Central memory CD8-positive, alpha-beta T cell (primary cell): ENCODE results near the gene PARK7.

ENCODE experiments used
- ATAC-seq: fragments of 150-1000 bp; cut with Tn5 transposase; replicated peaks from 2 replicates; pipeline ENCODE4 v1.10.0; 2022; ENCODE audit warnings: mild to moderate bottlenecking, moderate FRiP score, moderate number of reproducible peaks; ENCODE audit not compliant: poor library complexity, severe bottlenecking; ENCODE audit errors: extremely low read depth
- DNase-seq, 2 donors: peaks; one replicate each; pipeline ENCODE4 v3.0.0; 2021; ENCODE audit warnings: low spot score in 2 of 2
- H3K27ac Mint-ChIP-seq: one replicate; pipeline ENCODE4 v1.8.0; 2022; ENCODE audit warnings: low read depth, mild to moderate bottlenecking, moderate library complexity, mixed read lengths
- H3K27me3 Mint-ChIP-seq: one replicate; pipeline ENCODE4 v1.8.0; 2022; ENCODE audit warnings: mixed read lengths
- H3K36me3 Mint-ChIP-seq: one replicate; pipeline ENCODE4 v1.8.0; 2022; ENCODE audit warnings: mild to moderate bottlenecking, moderate library complexity, mixed read lengths; ENCODE audit not compliant: insufficient read depth
- H3K4me1 Mint-ChIP-seq: one replicate; pipeline ENCODE4 v1.8.0; 2022; ENCODE audit warnings: mixed read lengths
- H3K4me3 Mint-ChIP-seq: one replicate; pipeline ENCODE4 v1.8.0; 2022; ENCODE audit warnings: mild to moderate bottlenecking, moderate library complexity, mixed read lengths
- H3K9me3 Mint-ChIP-seq: one replicate; pipeline ENCODE4 v1.8.0; 2022; ENCODE audit warnings: mixed read lengths

Gene PARK7

DNA sequence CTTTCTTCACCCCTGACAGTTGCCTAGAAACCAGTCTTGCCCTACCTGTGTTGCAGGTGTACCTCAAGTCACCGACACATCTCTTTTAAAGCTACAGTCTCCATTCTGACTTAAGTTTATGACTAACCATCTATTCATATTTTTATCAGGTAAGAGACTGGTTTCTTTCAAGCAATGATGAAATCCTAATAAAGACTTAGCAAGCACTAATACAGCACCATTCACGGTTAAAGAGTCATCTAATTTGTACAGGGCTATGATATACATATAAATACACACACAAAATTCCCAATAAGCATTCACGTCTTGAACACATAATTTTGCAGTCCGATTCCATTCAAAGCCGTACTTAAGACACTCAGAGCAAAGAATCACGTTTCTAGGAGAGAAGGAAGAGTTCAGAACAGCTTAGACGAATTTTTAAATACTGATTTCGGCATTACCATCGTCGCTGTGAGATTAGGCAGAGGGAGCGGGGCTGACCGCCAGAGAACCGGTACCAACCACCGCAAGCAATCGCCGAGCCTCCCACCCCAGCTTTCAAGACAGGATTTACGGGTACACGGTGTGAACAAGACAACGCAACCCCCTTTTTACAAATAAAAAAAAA is 63.7 kb downstream of the PARK7 start:
- ATAC-seq (no peak), DNase-seq (no peak)
- peaks cover 9% of the 10 kb centered on the region for H3K27me3 Mint-ChIP-seq
- peak overlapping the region; percentile 78 for H3K27ac Mint-ChIP-seq
- no peaks in the 10 kb centered on the region for H3K9me3 Mint-ChIP-seq
- peaks cover 14% of the 10 kb centered on the region for H3K4me1 Mint-ChIP-seq
- peak overlapping the region; percentile 85 for H3K4me3 Mint-ChIP-seq
- peaks cover 10% of the 10 kb centered on the region for H3K36me3 Mint-ChIP-seq

GRCh38 chr1:8025671-8026144 is 64.2 kb downstream of the PARK7 start:
- peaks cover 10% of the 10 kb centered on the region for H3K36me3 Mint-ChIP-seq
- H3K9me3 Mint-ChIP-seq = no peaks in the 10 kb centered on the region
- ATAC-seq (no peak), DNase-seq (no peak)
- peak overlapping the region; percentile 78 for H3K27ac Mint-ChIP-seq
- H3K4me3 Mint-ChIP-seq = peak overlapping the region; percentile 85
- H3K27me3 Mint-ChIP-seq = peaks cover 9% of the 10 kb centered on the region
- peaks cover 14% of the 10 kb centered on the region for H3K4me1 Mint-ChIP-seq

DNA sequence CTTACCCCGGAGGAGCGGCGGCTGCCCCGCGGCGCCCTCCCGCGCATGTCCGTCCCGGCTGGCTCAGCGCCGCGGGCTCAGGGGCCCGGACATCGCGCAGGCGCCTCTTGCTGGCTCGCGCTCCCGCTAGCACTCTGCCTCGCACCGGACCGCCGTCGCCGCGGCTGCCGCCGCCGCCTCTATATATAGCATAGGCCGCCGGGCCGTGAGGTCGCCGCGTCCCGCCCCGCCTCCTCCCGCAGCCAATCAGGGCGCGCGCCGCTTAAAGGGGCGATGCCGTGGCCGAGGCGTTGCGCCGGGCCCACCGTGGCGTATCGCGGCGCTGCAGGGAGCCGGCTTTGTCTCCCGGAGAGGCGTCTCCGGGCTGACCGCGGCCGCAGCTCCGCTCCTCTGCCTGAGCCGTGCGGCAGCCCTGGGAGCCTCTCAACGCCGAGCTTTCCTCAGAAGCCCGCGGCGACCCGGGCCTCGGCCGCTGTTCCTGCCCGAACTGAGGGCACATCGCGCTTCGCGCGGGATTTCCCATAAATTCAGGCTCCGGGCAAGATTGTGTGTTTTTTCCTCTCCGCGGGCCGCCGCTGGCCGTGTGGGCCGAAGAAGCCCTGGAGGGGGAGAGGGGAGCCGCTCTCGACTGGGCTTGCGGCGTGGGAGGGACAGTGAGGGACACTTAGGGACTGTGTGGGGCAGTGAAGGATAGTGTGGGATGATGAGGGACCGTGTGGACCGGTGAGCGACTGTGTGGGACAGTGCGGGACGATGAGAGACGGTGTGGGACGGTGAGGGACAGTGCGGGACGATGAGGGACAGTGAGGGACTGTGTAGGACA is 64.9 kb downstream of the PARK7 start, which contains the start of gene ERRFI1:
ERRFI1 (minus strand) TSS at position 157 of the 823 bp plus-strand sequence. CDS start 10,690 bp downstream, outside the sequence.
- DNase-seq (peak; percentile 75 to 78), ATAC-seq (peak; percentile 96)
- Mint-ChIP-seq H3K9me3 (no peaks in the 10 kb centered on the region), H3K4me3 (peak within 1 kb of the TSS; percentile 85), H3K4me1 (peaks cover 14% of the 10 kb centered on the region), H3K27ac (peak within 1 kb of the TSS; percentile 78), H3K27me3 (peaks cover 9% of the 10 kb centered on the region), H3K36me3 (peaks cover 10% of the 10 kb centered on the region)

DNA sequence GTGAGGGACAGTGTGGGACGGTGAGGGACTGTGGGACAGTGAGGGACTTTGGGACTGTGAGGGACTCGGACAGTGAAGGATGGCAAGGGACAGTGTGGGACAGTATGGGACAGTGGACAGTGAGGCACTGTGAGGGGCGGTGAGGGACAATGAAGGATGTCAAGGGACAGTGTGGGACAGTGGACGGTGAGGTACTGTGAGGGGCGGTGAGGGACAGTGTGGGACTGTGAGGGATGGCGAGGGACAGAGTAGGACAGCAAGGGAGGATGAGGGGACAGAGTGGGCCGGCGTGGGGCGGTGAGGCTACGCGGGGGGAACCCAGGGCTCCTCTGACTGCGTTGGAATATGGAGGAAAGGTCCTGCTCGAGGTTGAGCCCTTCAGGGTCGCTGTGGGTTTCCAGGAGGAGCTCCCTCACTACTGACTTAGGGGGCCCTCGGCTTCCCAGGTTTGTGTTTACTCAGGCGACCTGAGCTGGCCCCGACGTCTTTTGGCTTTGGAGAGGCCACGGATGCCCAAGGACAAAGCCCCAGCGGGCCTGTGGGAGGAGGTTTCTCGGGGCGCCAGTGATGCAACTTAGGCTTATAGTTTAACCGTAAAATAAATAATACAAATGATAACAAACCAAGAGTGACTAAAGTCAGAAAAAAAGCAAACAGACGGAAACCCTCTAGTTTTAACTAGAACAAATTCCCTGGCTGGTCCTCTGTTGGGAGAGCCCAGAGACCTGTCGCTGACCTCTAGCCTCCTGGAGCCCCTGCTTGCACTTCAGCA is 65.7 kb downstream of the PARK7 start:
- Mint-ChIP-seq H3K27me3 (peaks cover 9% of the 10 kb centered on the region), H3K4me3 (peak overlapping the region; percentile 51), H3K36me3 (peaks cover 10% of the 10 kb centered on the region), H3K4me1 (peaks cover 14% of the 10 kb centered on the region), H3K27ac (peak overlapping the region; percentile 14), H3K9me3 (no peaks in the 10 kb centered on the region)
- ATAC-seq = no peak
- DNase-seq = no peak

- peaks cover 10% of the 10 kb centered on the region for H3K36me3 Mint-ChIP-seq
- peaks cover 9% of the 10 kb centered on the region for H3K27me3 Mint-ChIP-seq
- peaks cover 14% of the 10 kb centered on the region for H3K4me1 Mint-ChIP-seq
- DNase-seq (no peak), ATAC-seq (no peak)
- no peaks in the 10 kb centered on the region for H3K9me3 Mint-ChIP-seq
- no peak overlapping the region for H3K27ac Mint-ChIP-seq
- no peak overlapping the region for H3K4me3 Mint-ChIP-seq
Observed at GRCh38 chr1:8027748-8028570, 66.4 kb downstream of the PARK7 start.

DNA sequence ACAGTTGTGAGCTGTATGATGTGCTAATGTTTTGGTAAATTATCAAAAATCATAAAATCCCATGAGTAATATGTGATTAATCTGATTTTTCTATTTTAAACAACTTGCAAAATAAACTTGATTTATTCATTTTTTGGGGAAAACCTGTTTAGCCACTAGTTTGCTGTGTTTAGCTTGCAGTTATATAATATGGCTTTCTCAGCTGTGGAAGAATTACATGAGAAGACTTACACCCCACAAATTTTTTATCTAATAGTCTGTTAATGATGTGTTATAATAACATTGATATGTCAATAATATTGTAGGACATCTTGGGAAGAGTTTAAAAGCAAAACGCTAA is 67.0 kb downstream of the PARK7 start:
- H3K4me1 Mint-ChIP-seq = peaks cover 14% of the 10 kb centered on the region
- H3K36me3 Mint-ChIP-seq = peaks cover 10% of the 10 kb centered on the region
- no peaks in the 10 kb centered on the region for H3K9me3 Mint-ChIP-seq
- DNase-seq (no peak), ATAC-seq (no peak)
- no peak overlapping the region for H3K27ac Mint-ChIP-seq
- peaks cover 9% of the 10 kb centered on the region for H3K27me3 Mint-ChIP-seq
- no peak overlapping the region for H3K4me3 Mint-ChIP-seq

DNA sequence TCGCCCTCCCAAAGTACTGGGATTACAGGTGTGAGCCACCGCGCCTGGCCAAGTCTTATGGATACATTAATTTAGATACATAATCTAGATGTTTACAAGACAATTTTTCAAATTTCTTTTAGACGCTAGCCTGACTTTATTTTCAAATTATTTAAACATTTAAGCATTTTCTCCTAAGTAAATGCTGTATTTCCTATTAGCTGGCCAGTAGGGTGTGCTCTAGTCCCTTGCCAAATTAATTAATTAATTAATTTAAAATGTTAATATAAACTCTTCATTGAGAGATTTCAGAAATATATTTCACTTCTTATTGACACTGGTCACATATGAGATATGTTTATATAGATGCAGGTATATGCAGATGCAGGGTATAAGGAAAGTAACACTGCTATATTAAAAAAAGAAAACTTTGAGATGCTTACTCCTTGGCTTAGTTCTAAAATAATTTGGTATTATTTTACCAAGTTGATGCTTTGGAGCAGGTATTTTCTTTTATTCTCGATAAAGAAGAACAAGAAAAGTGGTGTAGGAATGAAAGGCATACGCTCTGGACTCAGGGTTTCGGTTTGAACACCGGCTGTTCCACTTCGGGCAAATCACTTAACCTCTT is 69.8 kb downstream of the PARK7 start:
- no peak overlapping the region for H3K4me3 Mint-ChIP-seq
- no peak for ATAC-seq
- H3K9me3 Mint-ChIP-seq = no peaks in the 10 kb centered on the region
- H3K4me1 Mint-ChIP-seq = peaks cover 7% of the 10 kb centered on the region
- no peak overlapping the region for H3K27ac Mint-ChIP-seq
- H3K36me3 Mint-ChIP-seq = peaks cover 6% of the 10 kb centered on the region
- H3K27me3 Mint-ChIP-seq = no peaks in the 10 kb centered on the region
- DNase-seq = no peak

GRCh38 chr1:8032366-8032910 is 70.9 kb downstream of the PARK7 start:
- H3K27ac Mint-ChIP-seq = no peak overlapping the region
- no peaks in the 10 kb centered on the region for H3K9me3 Mint-ChIP-seq
- DNase-seq (no peak), ATAC-seq (no peak)
- no peaks in the 10 kb centered on the region for H3K27me3 Mint-ChIP-seq
- H3K4me1 Mint-ChIP-seq = no peaks in the 10 kb centered on the region
- peaks cover 2% of the 10 kb centered on the region for H3K36me3 Mint-ChIP-seq
- H3K4me3 Mint-ChIP-seq = no peak overlapping the region

DNA sequence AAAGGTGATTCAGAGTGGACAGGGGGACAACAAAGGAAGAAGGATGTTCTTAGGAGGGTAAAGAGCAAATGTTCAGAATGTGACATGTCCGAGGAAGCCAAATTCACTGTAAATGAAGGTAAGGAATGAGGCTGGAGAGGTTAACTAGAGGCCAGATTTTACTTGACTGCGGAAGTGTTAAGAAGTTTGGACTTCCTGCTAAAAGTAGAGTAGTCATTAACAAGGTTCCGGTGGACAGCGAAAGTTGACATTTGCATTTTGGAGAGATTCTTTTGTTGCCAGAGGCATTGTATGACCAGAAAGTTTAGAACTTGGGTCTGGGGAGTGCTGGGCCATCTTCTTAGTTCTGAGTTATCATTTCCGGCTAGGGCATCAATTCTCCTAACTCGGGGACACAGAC is 71.8 kb downstream of the PARK7 start:
- Mint-ChIP-seq H3K27me3 (no peaks in the 10 kb centered on the region), H3K4me1 (no peaks in the 10 kb centered on the region), H3K4me3 (no peak overlapping the region), H3K27ac (no peak overlapping the region), H3K9me3 (no peaks in the 10 kb centered on the region), H3K36me3 (peaks cover 2% of the 10 kb centered on the region)
- DNase-seq = no peak
- ATAC-seq = no peak
